Effector memory CD8-positive, alpha-beta T cell (primary cell): ENCODE measurements around the gene KCNIP2.
A peak's percentile ranks its signal among the peaks of the same experiment; 100 is the strongest.

Experiments
- ATAC-seq: fragments of 150-1000 bp; cut with Tn5 transposase; replicated peaks from 2 replicates; pipeline ENCODE4 v1.10.0; 2021; ENCODE audit warnings: mild to moderate bottlenecking, moderate library complexity
- DNase-seq, 3 experiments: peaks; one replicate each; pipeline ENCODE4 v3.0.0; 2021
- H3K27ac Mint-ChIP-seq, 2 donors: one replicate each; pipeline ENCODE4 v1.8.0; 2022; ENCODE audit warnings: mild to moderate bottlenecking in 2 of 2, mixed read lengths in 2 of 2, moderate library complexity in 2 of 2
- H3K27me3 Mint-ChIP-seq, 2 donors: one replicate each; pipeline ENCODE4 v1.8.0; 2022; ENCODE audit warnings: mixed read lengths in 2 of 2
- H3K36me3 Mint-ChIP-seq: one replicate; pipeline ENCODE4 v1.8.0; 2022; ENCODE audit warnings: mild to moderate bottlenecking, moderate library complexity, mixed read lengths; ENCODE audit not compliant: insufficient read depth
- H3K4me1 Mint-ChIP-seq, 2 donors: one replicate each; pipeline ENCODE4 v1.8.0; 2022; ENCODE audit warnings: low read depth in 2 of 2, mixed read lengths in 2 of 2
- H3K4me3 Mint-ChIP-seq, 2 donors: one replicate each; pipeline ENCODE4 v1.8.0; 2022; ENCODE audit warnings: mild to moderate bottlenecking in 2 of 2, mixed read lengths in 2 of 2, moderate library complexity in 2 of 2
- H3K9me3 Mint-ChIP-seq, 2 donors: one replicate each; pipeline ENCODE4 v1.8.0; 2022; ENCODE audit warnings: mixed read lengths in 2 of 2
- total RNA-seq, 9 experiments: gene quantifications; one replicate each; lab custom pipeline; 2026; lab: John Stamatoyannopoulos, UW

The KCNIP2 gene
- 0.73 to 5.6 (median 1.3) reads per million in 9 experiments for total RNA-seq

GRCh38 chr10:101843032-101844021 is at the start of gene KCNIP2:
KCNIP2 (minus strand) TSS chr10:101843800; CDS start chr10:101843568, 232 bp downstream.
- ATAC-seq (peak; percentile 58), DNase-seq (peak; percentile 49 to 57 (median 51))
- H3K27ac Mint-ChIP-seq, result peak within 1 kb of the TSS in 1 of 2 donors; percentile 73
- no peaks in the 10 kb centered on the region for H3K9me3 Mint-ChIP-seq
- H3K27me3 Mint-ChIP-seq, result no peaks in the 10 kb centered on the region
- peaks cover 26% of the 10 kb centered on the region for H3K36me3 Mint-ChIP-seq
- peak within 1 kb of the TSS; percentile 72 to 77 for H3K4me3 Mint-ChIP-seq
- H3K4me1 Mint-ChIP-seq, result peaks cover 40 to 42% of the 10 kb centered on the region in 2 donors

DNA sequence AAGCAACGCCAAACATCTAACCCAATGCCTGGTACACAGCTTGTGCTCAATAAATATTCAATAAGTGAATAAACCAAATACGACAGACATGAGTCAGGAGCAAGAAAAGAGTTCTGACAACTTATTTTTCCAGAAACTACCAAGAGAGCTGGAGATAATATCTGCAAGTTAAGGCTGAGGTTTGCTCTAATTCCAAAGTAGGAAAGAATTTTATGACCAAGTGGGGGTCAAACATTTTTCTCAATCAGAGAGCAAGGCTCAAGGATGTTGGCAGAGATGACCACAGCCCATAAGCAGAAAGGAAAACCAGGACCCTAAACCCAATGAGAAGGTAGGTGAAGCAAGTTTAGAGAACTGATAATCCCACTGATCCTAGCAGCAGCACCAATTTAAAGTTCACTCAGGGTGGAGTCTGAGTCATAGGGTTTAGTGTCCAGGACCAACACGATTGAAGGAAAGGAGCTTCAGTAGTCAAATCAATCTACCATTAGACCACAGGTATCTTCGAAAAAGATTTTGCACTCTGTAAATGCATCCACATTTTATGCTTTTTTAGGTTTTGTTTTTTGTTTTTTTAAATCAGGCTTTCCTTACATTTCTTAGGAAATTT is 49.3 kb upstream of the KCNIP2 start:
- peak overlapping the region in 1 of 2 donors; percentile 69 for H3K27ac Mint-ChIP-seq
- H3K36me3 Mint-ChIP-seq, result peaks cover 3% of the 10 kb centered on the region
- peaks cover 9 to 21% of the 10 kb centered on the region in 2 donors for H3K4me1 Mint-ChIP-seq
- H3K27me3 Mint-ChIP-seq, result no peaks in the 10 kb centered on the region
- H3K4me3 Mint-ChIP-seq, result no peak overlapping the region
- H3K9me3 Mint-ChIP-seq, result no peaks in the 10 kb centered on the region
- ATAC-seq, result no peak
- DNase-seq, result no peak

GRCh38 chr10:101889256-101890210 is 45.9 kb upstream of the KCNIP2 start:
- DNase-seq (peak; percentile 55 to 67 (median 62)), ATAC-seq (peak; percentile 65)
- peak overlapping the region in 1 of 2 donors; percentile 77 for H3K27ac Mint-ChIP-seq
- H3K4me3 Mint-ChIP-seq, result no peak overlapping the region
- peaks cover 3% of the 10 kb centered on the region for H3K36me3 Mint-ChIP-seq
- H3K4me1 Mint-ChIP-seq, result peaks cover 4 to 16% of the 10 kb centered on the region in 2 donors
- H3K27me3 Mint-ChIP-seq, result no peaks in the 10 kb centered on the region
- H3K9me3 Mint-ChIP-seq, result no peaks in the 10 kb centered on the region

DNA sequence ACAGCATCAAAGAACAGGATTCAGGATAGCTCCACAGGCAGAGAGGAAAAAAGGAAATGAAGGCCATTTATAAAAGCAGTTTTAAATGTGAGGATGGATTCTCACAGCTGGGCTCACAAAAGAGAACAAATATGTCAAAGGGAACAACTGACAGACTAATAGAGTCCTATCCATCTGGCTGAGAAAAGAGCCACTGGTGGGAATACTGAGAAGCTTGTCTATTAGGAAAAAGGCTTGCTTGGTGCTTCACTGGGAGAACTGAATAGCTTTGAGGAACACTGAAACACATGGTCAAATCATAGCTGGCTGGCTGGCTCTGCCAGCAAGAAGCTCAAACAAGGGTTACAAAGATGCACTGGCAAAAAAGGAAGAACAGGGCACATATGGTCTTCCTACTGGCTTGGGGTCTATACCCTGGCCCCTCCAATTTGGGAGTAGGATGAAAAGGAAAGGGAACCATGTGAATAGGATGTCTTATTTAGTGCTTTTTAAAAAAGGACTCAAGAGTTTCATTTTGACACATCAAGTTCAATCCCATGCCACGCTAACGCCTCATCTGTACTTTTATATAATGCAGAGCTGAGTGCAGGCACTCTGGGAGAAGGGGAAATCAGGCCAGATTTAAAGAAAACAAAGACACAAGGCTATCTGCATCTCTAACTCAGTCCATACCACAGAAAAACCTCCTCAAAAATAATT is 44.8 kb upstream of the KCNIP2 start:
- Mint-ChIP-seq H3K27me3 (no peaks in the 10 kb centered on the region), H3K27ac (peak overlapping the region in 1 of 2 donors; percentile 19)

GRCh38 chr10:101887775-101888174 is 44.2 kb upstream of the KCNIP2 start:
- Mint-ChIP-seq H3K27ac (no peak overlapping the region), H3K4me3 (no peak overlapping the region), H3K9me3 (no peaks in the 10 kb centered on the region), H3K4me1 (peaks cover 4 to 16% of the 10 kb centered on the region in 2 donors), H3K36me3 (peaks cover 3% of the 10 kb centered on the region), H3K27me3 (no peaks in the 10 kb centered on the region)
- DNase-seq (no peak), ATAC-seq (no peak)

More for the DNA sequence above, 44.8 kb upstream of the KCNIP2 start:
- no peak overlapping the region for H3K4me3 Mint-ChIP-seq
- H3K4me1 Mint-ChIP-seq, result peaks cover 4 to 16% of the 10 kb centered on the region in 2 donors
- H3K36me3 Mint-ChIP-seq, result peaks cover 3% of the 10 kb centered on the region
- DNase-seq (no peak), ATAC-seq (no peak)
- H3K9me3 Mint-ChIP-seq, result no peaks in the 10 kb centered on the region

DNA sequence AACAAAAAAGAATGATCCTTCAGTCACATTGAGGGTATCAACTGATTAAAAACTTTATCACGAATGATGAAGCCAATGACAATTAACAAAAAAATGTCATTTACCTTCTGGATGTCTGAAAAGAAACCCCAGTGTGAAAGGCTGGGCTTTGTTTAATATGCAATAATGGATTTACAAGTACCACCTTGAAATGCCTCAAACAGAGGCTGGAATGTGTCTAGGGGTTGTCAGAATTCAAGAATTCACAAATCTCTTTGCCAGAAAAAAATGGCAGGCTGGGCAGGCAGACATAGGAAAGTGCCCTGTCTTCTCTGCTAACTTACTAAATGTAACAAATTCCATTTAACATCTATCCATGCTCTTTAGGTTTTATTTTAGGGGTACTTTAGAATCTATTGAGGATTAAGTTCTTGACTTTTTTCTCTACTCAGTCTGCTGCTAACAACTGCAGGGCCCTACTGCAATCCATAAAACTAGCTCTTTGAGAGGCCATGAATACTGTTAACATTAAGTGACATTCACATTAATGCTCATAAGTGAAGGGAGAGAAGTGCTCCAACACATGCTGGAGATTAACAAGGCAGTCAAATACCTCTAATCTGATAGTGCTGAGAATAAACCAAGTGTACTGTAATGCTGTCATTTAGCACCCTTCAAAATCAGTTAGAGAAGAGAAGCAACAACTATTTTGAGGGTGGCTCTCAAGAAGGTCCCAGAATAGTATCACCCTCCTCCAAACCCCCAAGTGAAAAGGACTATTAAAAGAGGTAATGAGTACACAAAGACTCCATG is 43.1 kb upstream of the KCNIP2 start:
- Mint-ChIP-seq H3K27ac (no peak overlapping the region), H3K27me3 (no peaks in the 10 kb centered on the region), H3K36me3 (peaks cover 3% of the 10 kb centered on the region), H3K9me3 (no peaks in the 10 kb centered on the region), H3K4me3 (no peak overlapping the region), H3K4me1 (peaks cover 4 to 16% of the 10 kb centered on the region in 2 donors)
- ATAC-seq (no peak), DNase-seq (no peak)

DNA sequence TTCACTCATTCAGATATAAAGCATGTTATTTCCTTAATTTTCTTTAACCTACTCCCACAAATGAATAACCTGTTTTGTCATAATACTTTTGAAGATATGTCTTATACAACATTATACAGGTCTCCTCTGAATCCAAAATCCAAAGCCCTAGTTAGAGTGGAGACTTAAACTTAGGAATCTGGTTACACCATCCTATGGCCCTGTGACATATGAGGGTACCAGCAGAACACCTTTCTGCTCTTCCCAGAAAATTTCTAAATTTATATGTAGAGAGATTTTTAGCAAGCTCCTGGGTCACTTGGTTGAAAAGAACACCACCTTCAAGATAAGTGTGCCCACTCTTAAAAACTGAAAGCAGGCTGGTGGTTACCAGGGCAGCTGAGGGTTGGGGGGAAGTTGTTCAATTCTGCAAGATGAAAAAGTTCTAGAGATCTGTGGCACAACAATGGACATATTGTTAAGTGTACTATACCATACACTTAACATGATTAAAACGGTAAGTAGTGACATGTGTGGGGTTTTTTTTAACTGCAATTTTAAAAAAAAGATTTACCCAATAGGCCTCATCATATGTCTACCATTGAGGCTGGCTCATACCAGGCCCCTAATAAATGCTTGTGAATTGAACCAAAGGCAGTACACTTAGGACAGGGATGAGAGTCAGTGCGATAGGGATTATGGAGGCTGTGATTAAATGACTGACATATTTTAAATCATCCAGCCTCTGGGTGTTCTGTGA is 37.6 kb upstream of the KCNIP2 start:
- H3K4me1 Mint-ChIP-seq, result peaks cover 2 to 7% of the 10 kb centered on the region in 2 donors
- no peak overlapping the region for H3K4me3 Mint-ChIP-seq
- peaks cover 8% of the 10 kb centered on the region for H3K36me3 Mint-ChIP-seq
- H3K9me3 Mint-ChIP-seq, result no peaks in the 10 kb centered on the region
- DNase-seq (no peak), ATAC-seq (no peak)
- no peak overlapping the region for H3K27ac Mint-ChIP-seq
- H3K27me3 Mint-ChIP-seq, result no peaks in the 10 kb centered on the region

DNA sequence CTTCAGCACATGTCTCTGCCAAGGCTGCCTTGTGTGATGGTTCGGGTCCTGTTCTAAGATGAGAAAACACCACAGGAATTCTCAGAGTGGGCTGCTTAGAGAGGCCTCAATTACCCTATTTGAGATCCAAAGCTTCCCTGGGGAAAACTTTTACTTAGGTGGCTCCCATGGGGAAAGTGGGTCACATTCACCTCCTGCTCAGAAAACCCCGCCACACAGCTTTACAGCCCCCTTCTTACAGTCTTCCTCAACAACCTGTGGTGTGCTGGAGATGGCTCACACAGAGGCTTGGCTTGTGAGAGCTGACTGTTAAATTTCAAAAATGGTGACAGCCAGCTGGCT is 36.6 kb upstream of the KCNIP2 start:
- no peak overlapping the region for H3K27ac Mint-ChIP-seq
- no peak for ATAC-seq
- no peaks in the 10 kb centered on the region for H3K27me3 Mint-ChIP-seq
- no peak overlapping the region for H3K4me3 Mint-ChIP-seq
- H3K9me3 Mint-ChIP-seq, result no peaks in the 10 kb centered on the region
- H3K4me1 Mint-ChIP-seq, result peaks cover 6 to 14% of the 10 kb centered on the region in 2 donors
- H3K36me3 Mint-ChIP-seq, result peaks cover 8% of the 10 kb centered on the region
- DNase-seq, result no peak

DNA sequence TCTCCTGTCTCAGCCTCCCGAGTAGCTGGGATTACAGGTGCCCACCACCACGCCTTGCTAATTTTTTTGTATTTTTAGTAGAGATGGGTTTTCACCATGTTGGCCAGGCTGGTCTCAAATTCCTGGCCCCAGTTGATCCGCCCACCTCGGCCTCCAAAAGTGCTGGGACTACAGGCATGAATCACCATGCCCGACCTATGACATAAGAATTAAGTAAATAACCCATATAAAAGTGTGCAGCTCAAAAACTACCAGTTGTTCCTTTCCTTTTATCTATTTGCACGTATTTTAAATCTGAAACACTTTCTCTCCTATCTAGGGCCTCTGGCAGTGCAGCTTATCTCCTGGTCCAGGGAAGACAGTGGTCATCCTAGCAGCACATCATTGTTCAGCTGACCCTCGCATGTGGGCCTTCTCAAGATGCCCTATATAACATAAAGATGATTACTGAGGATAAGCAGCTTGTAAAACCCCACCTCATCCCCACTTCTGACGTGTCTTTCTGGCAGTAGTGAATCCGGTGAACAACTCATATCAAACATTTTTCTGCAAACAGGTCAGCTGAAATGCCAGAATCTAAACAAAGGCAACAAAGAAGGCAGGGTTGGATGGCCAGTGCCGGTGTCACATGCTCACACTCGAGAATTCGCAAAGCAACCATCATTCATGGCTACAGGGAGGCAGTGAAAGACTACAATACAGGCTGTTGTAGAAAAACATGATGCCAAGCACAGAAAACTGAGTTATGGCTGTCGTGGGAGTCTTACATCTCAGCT is 36.0 kb upstream of the KCNIP2 start:
- DNase-seq, result no peak

DNA sequence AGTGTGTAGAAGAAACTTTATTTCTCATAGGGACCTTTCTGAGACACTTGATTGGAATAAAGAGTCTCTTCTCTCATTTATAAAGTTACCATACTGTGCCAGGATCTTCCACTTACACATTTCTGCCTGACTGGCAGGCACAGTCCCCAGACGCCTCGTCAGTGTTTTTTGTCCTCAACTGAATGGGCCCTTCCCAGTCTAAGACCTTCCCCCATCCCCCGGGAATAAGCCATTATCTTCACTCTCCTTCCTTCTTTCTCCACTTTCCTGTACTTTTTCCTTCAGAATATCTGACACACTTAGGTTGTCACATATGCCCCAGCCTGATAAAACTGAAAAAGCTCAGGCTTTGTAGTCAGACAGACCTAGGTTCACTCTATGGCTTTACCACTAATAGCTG is 35.3 kb upstream of the KCNIP2 start:
- Mint-ChIP-seq H3K27ac (peak overlapping the region in 1 of 2 donors; percentile 16), H3K27me3 (no peaks in the 10 kb centered on the region), H3K9me3 (no peaks in the 10 kb centered on the region), H3K4me1 (peaks cover 7 to 11% of the 10 kb centered on the region in 2 donors), H3K4me3 (no peak overlapping the region), H3K36me3 (peaks cover 8% of the 10 kb centered on the region)
- DNase-seq, result no peak
- no peak for ATAC-seq

More for the DNA sequence above, 36.0 kb upstream of the KCNIP2 start:
- Mint-ChIP-seq H3K27me3 (no peaks in the 10 kb centered on the region), H3K27ac (peak overlapping the region; percentile 16 to 24), H3K36me3 (peaks cover 8% of the 10 kb centered on the region), H3K4me1 (peaks cover 7 to 16% of the 10 kb centered on the region in 2 donors), H3K9me3 (no peaks in the 10 kb centered on the region), H3K4me3 (no peak overlapping the region)
- no peak for ATAC-seq
